Spleen (tissue), 7 donors: ENCODE measurements around the gene SLC1A7.

ENCODE experiments used
- CTCF ChIP-seq, 11 experiments: fragments of 200-600 bp in 7 of 11; fragments of 450-650 bp in 4 of 11; sonication (generic) in 4 of 11; IDR thresholded peaks in 8 of 11; conservative IDR thresholded peaks in 3 of 11; 1 replicate in 7 of 11; 2 replicates in 4 of 11; pipeline versions ENCODE4 v1.4.0 to v1.8.0; 2016 to 2021; ENCODE audit warnings: antibody characterized with exemption in 11 of 11, inconsistent platforms in 4 of 11, mild to moderate bottlenecking in 1 of 11
- POLR2A ChIP-seq, 3 donors: fragments of 450-650 bp; IDR thresholded peaks; one replicate each; pipeline ENCODE4 v1.5.1; 2017; ENCODE audit warnings: antibody characterized with exemption in 3 of 3, mild to moderate bottlenecking in 1 of 3
- donor health status: DM: no; HTN: no; CAD: no; lungs with moderate emphysema.
- donor health status: DM: no; HTN: no; CAD: no.
- donor health status: DM: no; HTN: no; CAD: no.

DNA sequence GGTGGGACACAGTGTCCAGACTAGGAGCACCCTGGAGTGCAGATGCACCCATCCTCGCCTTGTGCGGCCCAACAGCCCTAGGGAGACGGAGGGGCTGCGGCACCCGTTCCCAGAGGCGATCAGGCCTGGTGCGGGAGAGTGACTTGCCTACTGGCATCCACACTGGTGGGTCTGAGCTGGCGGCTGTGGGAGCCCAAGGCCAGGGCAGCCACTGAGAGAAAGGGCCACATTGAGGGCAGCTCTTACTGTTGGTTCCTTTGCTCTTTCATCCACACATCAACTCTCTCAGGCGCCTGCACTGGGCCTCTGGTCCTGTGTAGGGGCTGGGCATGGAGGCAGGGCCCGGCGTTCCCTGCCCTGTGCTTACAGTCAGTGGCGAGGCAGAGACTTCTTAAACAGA is 71.8 kb downstream of the SLC1A7 start:
- TF ChIP-seq CTCF (IDR thresholded peaks at IDR 0.05 in 8 of 11, conservative IDR thresholded peaks at IDR 0.05 in 3 of 11) (no peak), POLR2A (IDR thresholded peaks at IDR 0.05) (no peak)
